IMR-90 (cell line): Measurements from ENCODE around the gene TDRD6. TPM values are rescaled to one million over a fixed set of nuclear protein-coding genes. Genes with fewer than 3 reads are reported as not detected.

Experiments
- ATAC-seq: fragments of 200-7000 bp; cut with Tn5 transposase; 2 replicates; pipeline ENCODE4 v1.9.1; 2020; ENCODE audit warnings: low read depth, mild to moderate bottlenecking, moderate library complexity
- BruUV-seq: library from RNA; stranded (reverse); fragments of 400-500 nt; replicated peaks from 2 replicates; lab custom pipeline; 2021; lab: Mats Ljungman, UMichigan
- CTCF ChIA-PET: fragments of 300-600 bp; formaldehyde crosslinking; extraction: SDS; loops from one replicate; lab custom pipeline; 2021; ENCODE audit warnings: antibody characterized with exemption; lab: Yijun Ruan, JAX
- POLR2A ChIA-PET: fragments of 300-600 bp; sonication (Branson Sonifier 250); formaldehyde crosslinking; loops from one replicate; lab custom pipeline; 2022; ENCODE audit warnings: antibody characterized with exemption; ENCODE audit not compliant: unreplicated experiment; lab: Charles Lee
- DNase-seq: peaks from one replicate; pipeline ENCODE4 v3.0.0; 2013
- H2AFZ ChIP-seq: replicated peaks from 2 replicates; pipeline ENCODE3; 2013; ENCODE audit warnings: low read length, mild to moderate bottlenecking; ENCODE audit not compliant: poor library complexity
- H2AK5ac ChIP-seq: 2 replicates; pipeline ENCODE4 v1.6.1; 2013; ENCODE audit warnings: low read depth, low read length, inconsistent platforms
- H2AK9ac ChIP-seq: replicated peaks from 2 replicates; pipeline ENCODE3; 2013; ENCODE audit warnings: mild to moderate bottlenecking, low read depth, low read length, moderate library complexity; ENCODE audit not compliant: poor library complexity
- H2BK120ac ChIP-seq: 2 replicates; pipeline ENCODE4 v1.6.1; 2013; ENCODE audit warnings: low read depth, low read length, inconsistent platforms
- H2BK15ac ChIP-seq: 3 replicates; pipeline ENCODE4 v1.6.1; 2013; ENCODE audit warnings: low read depth, low read length, inconsistent platforms
- H2BK20ac ChIP-seq: 2 replicates; pipeline ENCODE4 v1.6.1; 2013; ENCODE audit warnings: low read depth, mild to moderate bottlenecking, inconsistent platforms, low read length, moderate library complexity
- H2BK5ac ChIP-seq: 2 replicates; pipeline ENCODE4 v1.6.1; 2013; ENCODE audit warnings: mild to moderate bottlenecking, low read depth, low read length, inconsistent platforms; ENCODE audit not compliant: poor library complexity, severe bottlenecking
- H3K14ac ChIP-seq: replicated peaks from 2 replicates; pipeline ENCODE4 v1.6.1; 2013; ENCODE audit warnings: low read depth, low read length, inconsistent platforms
- H3K18ac ChIP-seq: 2 replicates; pipeline ENCODE4 v1.6.1; 2013; ENCODE audit warnings: low read depth, low read length, control low read depth
- H3K23ac ChIP-seq: 2 replicates; pipeline ENCODE4 v1.6.1; 2013; ENCODE audit warnings: low read depth, low read length, inconsistent platforms
- H3K27ac ChIP-seq: 2 replicates; pipeline ENCODE4 v1.5.1; 2013; ENCODE audit warnings: mild to moderate bottlenecking, control low read depth, low read length; ENCODE audit not compliant: insufficient read depth
- H3K27me3 ChIP-seq: 2 replicates; pipeline ENCODE4 v1.6.1; 2013; ENCODE audit warnings: low read length; ENCODE audit not compliant: control insufficient read depth, insufficient read depth
- H3K36me3 ChIP-seq: 2 replicates; pipeline ENCODE4 v1.6.1; 2013; ENCODE audit warnings: low read length, mixed read lengths; ENCODE audit not compliant: control insufficient read depth, insufficient read depth
- H3K4ac ChIP-seq: 2 replicates; pipeline ENCODE4 v1.6.1; 2013; ENCODE audit warnings: low read depth, low read length, inconsistent platforms
- H3K4me1 ChIP-seq: 2 replicates; pipeline ENCODE4 v1.6.1; 2013; ENCODE audit warnings: low read length, mixed read lengths; ENCODE audit not compliant: control insufficient read depth, insufficient read depth
- H3K4me2 ChIP-seq: 2 replicates; pipeline ENCODE4 v1.6.1; 2013; ENCODE audit warnings: low read depth, mild to moderate bottlenecking, control low read depth, low read length, moderate library complexity
- H3K4me3 ChIP-seq: 2 replicates; pipeline ENCODE4 v1.5.1; 2013; ENCODE audit warnings: low read depth, mild to moderate bottlenecking, control low read depth, low read length, moderate library complexity; ENCODE audit not compliant: insufficient read depth
- H3K56ac ChIP-seq: 2 replicates; pipeline ENCODE4 v1.6.1; 2013; ENCODE audit warnings: low read length, inconsistent platforms; ENCODE audit not compliant: insufficient read depth; ENCODE audit errors: extremely low read depth
- H3K79me1 ChIP-seq, 2 experiments: 2 replicates each; pipeline ENCODE4 v1.6.1; 2013; ENCODE audit warnings: low read length in 2 of 2, inconsistent platforms in 1 of 2, low read depth in 1 of 2
- H3K9ac ChIP-seq: 2 replicates; pipeline ENCODE4 v1.6.1; 2013; ENCODE audit warnings: low read depth, low read length, control low read depth
- H3K9me1 ChIP-seq: 2 replicates; pipeline ENCODE4 v1.6.1; 2013; ENCODE audit warnings: low read length, inconsistent platforms; ENCODE audit not compliant: insufficient read depth
- H3K9me3 ChIP-seq: 2 replicates; pipeline ENCODE4 v1.6.1; 2013; ENCODE audit warnings: low read length; ENCODE audit not compliant: control insufficient read depth, insufficient read depth
- H4K20me1 ChIP-seq: 2 replicates; pipeline ENCODE4 v1.6.1; 2013; ENCODE audit warnings: low read length, inconsistent platforms; ENCODE audit not compliant: insufficient read depth
- H4K5ac ChIP-seq: 2 replicates; pipeline ENCODE4 v1.6.1; 2013; ENCODE audit warnings: mild to moderate bottlenecking, low read depth, low read length, control low read depth
- H4K8ac ChIP-seq, 2 experiments: 2 replicates each; pipeline ENCODE4 v1.6.1; 2013; ENCODE audit warnings: low read depth in 2 of 2, low read length in 2 of 2, control low read depth in 1 of 2, inconsistent platforms in 1 of 2
- H4K91ac ChIP-seq: 2 replicates; pipeline ENCODE4 v1.6.1; 2013; ENCODE audit warnings: low read depth, low read length, inconsistent platforms; ENCODE audit not compliant: insufficient read depth
- FOS ChIP-seq: fragments of 150-350 bp; IDR thresholded peaks from 2 replicates; pipeline ENCODE4 v1.6.1; 2016; ENCODE audit warnings: low read depth, low read length
- MAZ ChIP-seq: IDR thresholded peaks from 2 replicates; pipeline ENCODE4 v1.6.1; 2012; ENCODE audit warnings: low read depth, mild to moderate bottlenecking, low read length, improper control_type of control experiment, moderate library complexity, borderline replicate concordance
- POLR2A ChIP-seq: IDR thresholded peaks from 2 replicates; pipeline ENCODE4 v1.6.1; 2012; ENCODE audit warnings: mild to moderate bottlenecking, low read depth, low read length
- RAD21 ChIP-seq: IDR thresholded peaks from 2 replicates; pipeline ENCODE4 v1.6.1; 2012; ENCODE audit warnings: low read length, improper control_type of control experiment
- RFX5 ChIP-seq: IDR thresholded peaks from 2 replicates; pipeline ENCODE4 v1.8.0; 2012; ENCODE audit warnings: low read depth, mild to moderate bottlenecking, low read length, moderate library complexity
- USF2 ChIP-seq: fragments of 150-350 bp; IDR thresholded peaks from 2 replicates; pipeline ENCODE4 v1.6.1; 2017; ENCODE audit warnings: mild to moderate bottlenecking, antibody characterized with exemption, low read length, low read depth
- WGBS, 2 experiments: methylation state at CpG; one replicate each; pipeline versions ENCODE4 v1.1.5 to v1.1.7; 2013; ENCODE audit warnings: missing lambda C conversion rate in 2 of 2; ENCODE audit not compliant: insufficient read length in 1 of 2; ENCODE audit errors: extremely low coverage in 2 of 2; 5-methylcytosine and 5-hydroxymethylcytosine counted together
- dilution Hi-C: fragments of 300-500 bp; cut with HindIII; formaldehyde crosslinking; loops from one replicate; pipeline ENCODE4 v1.14.3; 2018; ENCODE audit warnings: low sequenced_read_pairs; ENCODE audit not compliant: unreplicated experiment
- in situ Hi-C: fragments of 300-500 bp; cut with MboI; formaldehyde crosslinking; loops from 3 replicates; pipeline ENCODE4 v1.14.3; 2019; ENCODE audit warnings: low sequenced_read_pairs, inconsistent platforms, mixed read lengths
- intact Hi-C: fragments of 100-400 bp; cut with micrococcal nuclease; formaldehyde crosslinking; loops from 2 replicates; pipeline ENCODE4 v1.10.0; 2022
- polyA plus RNA-seq, 3 experiments: library from polyadenylated mRNA; depleted of rRNA; stranded (reverse); fragments of >200 nt; gene quantifications; 2 replicates each; pipeline ENCODE4 v1.2.3, GENCODE V29; 2012; ENCODE audit warnings: low replicate concordance in 1 of 3
- total RNA-seq: library from RNA; depleted of rRNA; stranded (reverse); fragments of >200 nt; gene quantifications from 2 replicates; pipeline ENCODE4 v1.2.3, GENCODE V29; 2012

Gene TDRD6
- total and polyA plus RNA-seq, 2 of the 4 experiments (the other 2 are of a cell fraction) = not detected

- dilution Hi-C loops = no loop called here
- Histone ChIP-seq H3K4me2 (no peak overlapping the region), H3K14ac (no peak overlapping the region), H3K23ac (no peak overlapping the region), H3K27me3 (no peaks in the 10 kb centered on the region), H2BK120ac (no peak overlapping the region), H3K4me1 (no peaks in the 10 kb centered on the region), H3K9ac (no peak overlapping the region), H3K18ac (no peak overlapping the region), H2BK5ac (no peak overlapping the region), H3K36me3 (no peaks in the 10 kb centered on the region), H3K27ac (no peak overlapping the region), H3K4ac (no peak overlapping the region), H3K4me3 (no peak overlapping the region), H3K79me1 (no peaks in the 10 kb centered on the region), H3K9me3 (no peaks in the 10 kb centered on the region), H4K8ac (no peak overlapping the region), H3K56ac (no peak overlapping the region), H2BK15ac (no peak overlapping the region), H2AK5ac (no peak overlapping the region), H2BK20ac (no peak overlapping the region), H2AK9ac (no peak overlapping the region), H4K5ac (no peak overlapping the region), H2AFZ (no peak overlapping the region), H4K20me1 (no peaks in the 10 kb centered on the region), H3K9me1 (no peaks in the 10 kb centered on the region), H4K91ac (no peak overlapping the region)
- in situ Hi-C loops = no loop called here
- CTCF ChIA-PET = no interaction called here
- no TSS peak for BruUV-seq
- no CpG with 5 or more reads among the region's 4 CpGs for WGBS, 2 experiments
- POLR2A ChIA-PET = interaction anchor here (0.6 kb wide), 1 partner anchor 22 kb away, joined by 3 read pairs; no protein-coding TSS in a partner anchor
- peak; percentile 44 for DNase-seq
- TF ChIP-seq MAZ (no peak), POLR2A (no peak), RFX5 (no peak), FOS (no peak), RAD21 (no peak), USF2 (no peak)
- intact Hi-C loops = no loop called here
- peak; percentile 46; the same call in 1 of the 2 replicates for ATAC-seq
Measured at GRCh38 chr6:46684771-46685170, 2.9 kb upstream of the TDRD6 start.
